HT-29 (cell line): ENCODE results near the gene A1CF. TPM values are rescaled to one million over a fixed set of nuclear protein-coding genes. Genes with fewer than 3 reads are reported as not detected.
"Not testable (repeated sequence)": the region's sequence is repeated elsewhere in the genome, so short reads cannot be mapped to it uniquely, and the experiment has no call there.

Experiments
- DNase-seq: peaks from one replicate; pipeline ENCODE4 v3.0.0-alpha.2; 2015; ENCODE audit warnings: low spot score
- total RNA-seq: library from RNA; depleted of rRNA; stranded (reverse); fragments of >200 nt; shearing (Covaris generic); gene quantifications from 2 replicates; pipeline ENCODE4 v1.2.3, GENCODE V29; 2014; rRNA removed

Gene A1CF, protein sequence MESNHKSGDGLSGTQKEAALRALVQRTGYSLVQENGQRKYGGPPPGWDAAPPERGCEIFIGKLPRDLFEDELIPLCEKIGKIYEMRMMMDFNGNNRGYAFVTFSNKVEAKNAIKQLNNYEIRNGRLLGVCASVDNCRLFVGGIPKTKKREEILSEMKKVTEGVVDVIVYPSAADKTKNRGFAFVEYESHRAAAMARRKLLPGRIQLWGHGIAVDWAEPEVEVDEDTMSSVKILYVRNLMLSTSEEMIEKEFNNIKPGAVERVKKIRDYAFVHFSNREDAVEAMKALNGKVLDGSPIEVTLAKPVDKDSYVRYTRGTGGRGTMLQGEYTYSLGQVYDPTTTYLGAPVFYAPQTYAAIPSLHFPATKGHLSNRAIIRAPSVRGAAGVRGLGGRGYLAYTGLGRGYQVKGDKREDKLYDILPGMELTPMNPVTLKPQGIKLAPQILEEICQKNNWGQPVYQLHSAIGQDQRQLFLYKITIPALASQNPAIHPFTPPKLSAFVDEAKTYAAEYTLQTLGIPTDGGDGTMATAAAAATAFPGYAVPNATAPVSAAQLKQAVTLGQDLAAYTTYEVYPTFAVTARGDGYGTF
- total RNA-seq: 0.03 and 0.16 TPM in 2 replicates

DNA sequence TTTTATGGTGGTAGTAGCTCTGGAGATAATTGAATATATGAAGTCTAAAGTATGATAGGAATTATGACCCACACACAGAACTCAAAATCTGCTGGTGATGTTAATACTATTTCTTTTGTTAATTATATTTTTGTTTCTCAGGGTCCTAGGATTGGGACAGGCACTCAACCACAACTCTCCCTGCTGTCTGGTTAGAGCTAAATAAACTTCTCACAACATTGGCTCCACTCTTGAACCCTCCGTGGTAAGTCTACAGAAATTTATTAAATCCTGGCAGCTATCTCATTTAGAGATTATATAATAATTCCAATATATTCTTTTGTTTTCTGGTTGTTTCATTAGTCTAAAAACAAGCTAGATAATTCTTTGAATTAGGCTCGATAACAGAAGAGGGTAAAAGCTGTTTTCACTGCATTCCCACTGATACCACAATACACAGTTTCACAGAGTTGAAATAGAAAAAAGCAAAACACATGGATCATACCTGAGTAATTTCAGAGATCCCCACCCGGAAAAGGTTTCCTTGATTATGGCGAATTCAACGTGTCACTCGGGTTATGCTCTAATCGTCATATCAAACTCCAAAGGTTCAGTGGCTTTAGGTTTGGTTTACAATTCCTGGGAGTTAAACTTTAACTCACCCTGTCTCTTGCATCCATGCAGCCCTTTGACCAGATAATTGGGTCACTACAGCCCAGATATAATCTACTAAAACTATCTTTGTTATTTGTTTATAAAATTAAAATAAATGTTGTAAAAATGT, at the start of gene A1CF:
Gene A1CF, minus strand, starts transcription at position 531 of the 763 bp plus-strand sequence. CDS start 25,687 bp downstream, outside the sequence.
- DNase-seq: peak; percentile 14

GRCh38 chr10:50931948-50932431, 46.6 kb upstream of the A1CF start:
- DNase-seq: no peak

- no peak for DNase-seq
Measured at GRCh38 chr10:50929670-50930069, 44.2 kb upstream of the A1CF start.

GRCh38 chr10:50928190-50928552, 42.7 kb upstream of the A1CF start:
- DNase-seq: no peak

DNA sequence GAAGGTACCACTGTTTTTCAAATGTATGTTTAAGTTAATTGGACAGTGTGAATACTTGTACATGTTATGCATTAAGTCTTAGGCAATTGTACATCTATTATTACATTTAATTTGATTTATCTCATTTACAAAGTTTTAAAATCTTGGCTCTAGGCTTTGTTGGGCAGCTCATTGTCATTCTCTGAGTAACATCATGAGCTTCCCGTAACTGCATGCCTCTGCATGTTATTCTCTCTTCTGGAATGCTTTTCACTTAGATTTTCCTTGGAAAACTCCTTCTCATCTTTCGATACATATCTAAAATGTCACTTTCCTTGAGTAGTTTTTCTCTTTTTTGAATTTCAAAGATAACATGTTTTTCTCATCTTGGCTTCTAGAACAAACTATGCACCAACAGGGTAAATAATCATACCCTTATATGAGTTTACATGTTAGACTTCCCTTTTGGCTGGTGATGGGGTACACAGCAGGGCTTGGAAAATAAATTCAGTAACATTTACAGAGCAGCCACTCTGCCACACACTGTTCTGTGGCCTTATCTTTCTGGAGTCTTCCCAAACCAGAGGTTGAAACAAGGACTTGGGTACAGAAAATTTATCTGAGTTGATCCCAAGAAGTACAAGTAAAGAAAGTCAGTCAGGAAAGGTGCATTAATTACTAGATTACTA, 42.2 kb upstream of the A1CF start:
- DNase-seq: no peak

- not testable (repeated sequence) for DNase-seq
Measured at GRCh38 chr10:50923471-50923870, 38.0 kb upstream of the A1CF start.

DNA sequence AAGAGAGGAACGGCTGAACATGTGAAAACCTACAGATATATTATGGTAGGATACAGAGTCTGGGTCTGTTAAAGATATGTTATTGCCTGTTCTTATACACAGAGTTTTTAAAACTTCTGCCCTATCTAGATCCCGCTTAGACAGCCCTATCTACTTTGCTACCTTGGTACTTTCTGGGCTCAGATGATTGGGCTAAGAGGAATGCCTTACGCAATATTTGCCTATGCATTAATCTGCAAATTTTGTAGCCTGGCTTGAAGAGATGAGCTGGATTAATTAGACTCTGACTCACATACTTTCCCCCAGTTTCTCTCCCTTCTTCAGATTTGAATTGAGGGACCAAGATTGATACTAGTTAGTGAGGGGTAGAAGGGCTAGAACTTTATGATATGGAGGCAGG, 33.6 kb upstream of the A1CF start:
- no peak for DNase-seq

DNA sequence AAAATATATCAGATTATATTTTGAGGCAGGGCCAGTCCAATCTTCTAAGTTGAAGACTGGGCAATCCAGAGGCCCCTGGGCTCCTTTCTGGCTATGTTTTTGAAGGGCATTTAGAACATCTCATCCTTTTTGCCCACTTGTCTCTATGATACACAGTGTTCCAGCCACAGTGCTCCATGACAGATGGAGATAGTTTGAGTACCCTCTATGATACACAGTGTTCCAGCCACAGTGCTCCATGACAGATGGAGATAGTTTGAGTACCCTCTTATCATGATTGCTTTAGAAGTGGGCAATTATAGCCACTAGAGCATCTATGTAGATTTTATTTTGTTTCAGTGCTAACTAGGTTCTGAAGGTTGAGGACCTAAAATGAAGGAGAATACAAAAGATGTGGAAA, 33.1 kb upstream of the A1CF start:
- DNase-seq: no peak

- no peak for DNase-seq
Measured at GRCh38 chr10:50917486-50917885, 32.1 kb upstream of the A1CF start.

DNA sequence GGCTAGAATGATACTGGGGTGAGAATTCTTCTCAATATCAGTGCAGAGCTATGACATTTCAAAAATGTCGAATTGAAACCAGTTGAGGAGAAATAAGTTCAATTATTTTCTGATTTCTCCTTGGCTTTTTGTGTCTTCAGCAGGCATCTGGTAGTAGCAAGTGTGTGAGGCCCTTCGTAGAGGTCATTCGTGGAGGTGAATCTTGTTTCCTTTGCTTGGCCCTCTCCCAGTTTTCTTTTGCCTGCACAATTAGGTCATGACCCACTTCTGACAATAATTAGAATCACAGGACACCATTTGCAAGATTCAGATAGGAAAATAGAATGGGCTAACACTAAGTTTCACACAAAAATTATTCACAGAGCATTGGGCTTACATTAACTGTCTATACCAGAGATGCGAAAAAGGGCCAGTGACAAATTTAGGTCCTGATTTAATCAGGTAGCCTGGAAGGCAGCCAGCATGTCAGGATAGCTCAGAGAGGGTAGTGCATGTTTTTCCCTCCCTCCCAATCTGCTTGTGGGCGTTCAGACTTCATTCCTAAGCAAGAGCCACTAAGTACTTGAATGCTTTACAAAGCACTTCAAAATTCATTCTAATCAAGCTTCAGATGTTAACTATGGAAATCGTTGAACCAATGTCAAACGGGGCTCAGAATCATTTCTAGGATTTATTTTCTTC, 24.0 kb upstream of the A1CF start:
- DNase-seq: no peak

GRCh38 chr10:50908366-50908765, 22.9 kb upstream of the A1CF start:
- DNase-seq: no peak

DNA sequence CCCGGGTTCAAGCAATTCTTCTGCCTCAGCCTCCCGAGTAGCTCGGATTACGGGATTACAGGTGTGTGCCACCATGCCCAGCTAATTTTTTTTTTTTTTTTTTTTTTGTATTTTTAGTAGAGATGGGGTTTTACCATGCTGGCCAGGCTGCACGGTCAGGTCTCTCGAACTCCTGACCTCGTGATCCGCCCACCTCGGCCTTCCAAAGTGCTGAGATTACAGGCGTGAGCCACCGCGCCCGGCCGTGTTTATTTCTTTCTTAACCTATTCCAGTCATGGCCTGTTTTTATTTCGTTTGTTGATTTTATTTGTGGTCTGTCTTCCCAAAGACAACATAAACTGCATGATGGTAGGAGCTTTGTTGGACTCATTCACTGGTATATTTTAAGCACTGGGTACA, 20.4 kb upstream of the A1CF start:
- DNase-seq: not testable (repeated sequence)

- no peak for DNase-seq
Measured at GRCh38 chr10:50896721-50897120, 11.3 kb upstream of the A1CF start.

- DNase-seq: no peak
Measured at GRCh38 chr10:50894312-50894711, 8.9 kb upstream of the A1CF start.

- no peak for DNase-seq
Measured at GRCh38 chr10:50892467-50892866, 7.0 kb upstream of the A1CF start.

DNA sequence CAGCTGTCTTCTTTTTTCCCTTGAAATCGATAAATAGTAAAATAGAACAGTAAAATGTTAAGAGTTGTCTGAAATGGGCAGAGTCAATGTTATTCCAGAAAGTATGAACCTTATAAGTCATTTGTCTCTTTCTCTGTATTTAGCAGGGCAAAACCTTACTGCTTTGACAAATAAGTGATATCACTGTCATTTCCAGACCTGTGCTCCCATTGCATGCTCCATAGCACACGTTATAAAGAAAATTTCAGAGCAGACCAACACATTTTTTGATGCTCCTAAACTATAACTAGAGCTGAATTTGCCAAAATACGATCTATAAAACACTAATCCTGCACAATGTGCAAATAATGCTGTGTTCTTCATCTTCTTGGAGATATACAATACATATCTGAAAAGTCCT, 1.1 kb downstream of the A1CF start:
- DNase-seq: no peak

DNA sequence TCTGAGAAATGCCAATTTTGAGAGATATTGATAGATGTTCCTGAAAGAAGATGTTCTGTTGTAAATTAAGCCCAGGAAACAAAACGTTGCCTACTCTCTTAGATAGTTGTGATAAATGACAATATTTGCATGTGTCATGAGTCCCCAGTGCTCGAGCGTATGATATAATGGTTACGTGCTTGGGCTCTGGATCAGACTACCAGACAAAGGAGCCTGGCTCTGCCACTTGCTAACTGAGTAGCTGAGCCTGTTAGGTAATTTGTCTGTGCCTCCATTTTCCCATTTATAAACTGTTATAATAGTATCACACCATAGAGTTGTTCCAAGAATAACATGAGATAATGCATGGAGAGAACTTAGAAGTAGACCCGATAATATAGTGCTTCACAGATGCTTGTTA, 1.8 kb downstream of the A1CF start:
- DNase-seq: no peak

DNA sequence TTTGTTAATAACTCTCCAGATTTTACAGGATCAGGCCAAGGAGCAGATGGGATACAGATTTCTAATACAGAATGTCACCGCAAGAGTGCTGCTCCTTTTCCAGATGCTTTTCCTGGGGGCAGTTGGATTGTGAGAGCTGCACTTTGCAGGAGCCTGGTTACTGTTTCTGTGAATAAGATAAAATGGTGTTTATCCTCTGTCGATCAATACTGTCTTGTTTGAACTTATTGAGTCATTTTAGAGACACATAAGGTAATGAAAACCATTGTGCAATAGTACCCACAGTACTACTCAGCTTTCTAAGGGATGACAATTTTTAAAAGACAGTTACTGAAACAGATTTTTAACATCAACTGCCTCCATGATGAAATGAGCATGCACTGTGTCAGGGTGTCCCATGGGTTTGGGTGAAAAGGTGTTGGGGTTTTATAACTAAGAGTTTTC, 2.9 kb downstream of the A1CF start:
- no peak for DNase-seq

- not testable (repeated sequence) for DNase-seq
Measured at GRCh38 chr10:50881046-50881445, 4.4 kb downstream of the A1CF start.

GRCh38 chr10:50876429-50876828, 9.0 kb downstream of the A1CF start:
- no peak for DNase-seq

- no peak for DNase-seq
Measured at GRCh38 chr10:50874723-50875122, 10.7 kb downstream of the A1CF start.
